GM12874 (cell line): ENCODE results near the gene FARP1.

Source experiments
- CTCF ChIP-seq: IDR thresholded peaks from 2 replicates; pipeline ENCODE4 v1.5.1; 2011; ENCODE audit warnings: low read depth, mild to moderate bottlenecking, control low read depth, low read length, moderate library complexity; ENCODE audit not compliant: insufficient read depth

Gene FARP1

GRCh38 chr13:98334620-98335205 lies 191.8 kb downstream of the FARP1 start:
- TF ChIP-seq CTCF: no peak

- TF ChIP-seq CTCF: no peak
Measured at GRCh38 chr13:98335721-98336120, 192.8 kb downstream of the FARP1 start.

GRCh38 chr13:98338310-98338709 lies 195.4 kb downstream of the FARP1 start:
- no peak for TF ChIP-seq CTCF

- TF ChIP-seq CTCF: no peak
Measured at GRCh38 chr13:98339684-98340425, 197.0 kb downstream of the FARP1 start.

GRCh38 chr13:98342953-98343352 lies 200.1 kb downstream of the FARP1 start:
- TF ChIP-seq CTCF: no peak

- no peak for TF ChIP-seq CTCF
Measured at GRCh38 chr13:98343461-98343860, 200.6 kb downstream of the FARP1 start.

- TF ChIP-seq CTCF: no peak
Measured at GRCh38 chr13:98344392-98344791, 201.5 kb downstream of the FARP1 start.
